GM18505 (cell line): ENCODE data around the gene SHLD1.

Experiments
- ATAC-seq: cut with Tn5 transposase; IDR thresholded peaks from one replicate; pipeline ENCODE4 v1.9.1; 2021; ENCODE audit not compliant: unreplicated experiment
- POLR2A ChIP-seq: IDR thresholded peaks from 4 replicates; pipeline ENCODE4 v1.6.1; 2011; ENCODE audit warnings: borderline replicate concordance; ENCODE audit not compliant: insufficient read depth, insufficient read length; ENCODE audit errors: extremely low read depth

The SHLD1 gene

DNA sequence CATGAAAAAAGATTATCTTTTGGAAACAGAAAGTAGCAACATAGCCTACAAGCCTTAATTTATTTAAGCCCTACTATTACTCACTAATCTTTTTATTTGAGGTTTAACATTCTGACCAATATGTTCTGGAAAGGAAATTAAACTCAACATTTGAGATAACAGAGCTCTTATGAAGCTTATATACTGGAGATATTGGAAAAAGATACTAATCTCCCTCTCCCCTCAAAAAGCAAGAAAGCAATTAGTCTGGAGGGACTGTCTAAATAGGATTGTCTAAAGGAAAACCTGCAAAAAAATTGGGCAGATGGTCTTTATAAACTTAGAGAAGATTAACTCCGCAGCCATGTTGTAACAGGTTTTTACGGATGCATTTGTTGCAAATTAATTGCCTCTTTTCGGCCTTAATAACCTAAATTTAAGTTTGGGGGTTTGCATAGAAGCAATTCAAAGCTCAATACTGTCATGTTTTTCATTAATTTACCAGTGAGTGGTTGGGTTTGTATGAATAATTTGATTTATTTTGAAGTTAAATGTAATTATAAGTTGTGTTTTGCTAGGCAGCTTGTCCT lies 79.1 kb downstream of the SHLD1 start:
- ATAC-seq = no peak
- TF ChIP-seq POLR2A = no peak

DNA sequence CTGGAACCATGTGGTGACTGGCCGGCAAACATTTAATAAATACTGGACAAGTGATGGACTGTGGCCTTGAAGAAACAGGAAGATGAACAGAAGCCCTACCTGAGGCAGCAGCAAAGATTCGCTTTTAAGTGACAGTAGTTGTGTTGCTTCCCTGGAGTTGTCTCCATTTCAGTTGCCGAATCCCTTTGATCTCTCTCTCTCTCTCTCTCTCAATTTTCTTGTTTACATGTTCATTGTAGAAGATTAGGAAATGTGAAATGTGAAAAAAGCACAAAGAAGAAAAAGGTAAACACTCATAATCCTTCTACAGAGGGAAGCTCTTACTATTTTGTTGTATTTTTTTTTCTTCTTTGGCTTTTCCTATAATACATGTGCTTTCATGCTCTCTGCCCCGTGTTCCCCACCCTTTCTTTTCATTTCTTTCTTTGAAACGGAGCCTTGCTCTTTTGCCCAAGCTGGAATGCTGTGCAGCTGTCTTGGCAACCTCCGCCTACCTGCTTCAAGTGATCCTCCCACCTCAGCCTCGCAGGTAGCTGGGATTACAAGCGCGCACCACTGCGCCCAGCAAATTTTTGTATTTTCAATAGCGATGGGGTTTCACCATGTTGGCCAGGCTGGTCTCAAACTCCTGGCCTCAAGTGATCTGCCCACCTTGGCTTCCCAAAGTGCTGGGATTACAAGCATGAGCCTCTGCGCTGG lies 81.5 kb downstream of the SHLD1 start:
- no peak for TF ChIP-seq POLR2A
- no peak for ATAC-seq

DNA sequence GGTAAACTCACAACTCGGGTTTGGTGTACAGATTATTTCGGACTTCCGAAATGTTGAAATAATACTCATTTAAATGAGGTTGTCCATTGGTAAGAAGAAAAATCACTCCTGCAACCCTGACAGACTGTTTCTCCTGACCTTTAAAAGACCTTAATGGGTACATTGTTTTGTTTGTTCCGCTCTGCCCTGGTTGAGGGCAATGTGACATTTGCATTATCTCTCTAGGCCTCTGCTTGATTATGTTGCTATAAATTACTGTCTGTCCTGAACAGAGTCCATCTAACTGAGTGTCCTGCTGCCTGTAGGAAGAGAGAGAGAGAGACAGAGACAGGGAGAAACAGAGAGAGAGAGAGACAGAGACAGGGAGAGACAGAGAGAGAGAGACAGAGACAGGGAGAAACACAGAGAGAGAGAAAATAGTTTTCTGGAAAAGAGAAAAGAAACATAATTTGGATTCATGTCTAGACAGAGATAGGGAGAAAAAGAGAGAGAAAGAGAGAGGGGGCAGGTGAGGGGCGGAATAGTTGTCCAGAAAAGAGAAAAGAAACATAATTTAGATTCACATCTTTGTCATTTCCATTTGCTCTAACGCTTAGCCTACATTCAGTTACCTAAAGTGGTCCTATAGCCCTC lies 83.2 kb downstream of the SHLD1 start:
- no peak for ATAC-seq
- TF ChIP-seq POLR2A = no peak

GRCh38 chr20:5834436-5835005 lies 84.3 kb downstream of the SHLD1 start:
- no peak for TF ChIP-seq POLR2A
- no peak for ATAC-seq

- no peak for ATAC-seq
- no peak for TF ChIP-seq POLR2A
Observed at GRCh38 chr20:5835321-5835821, 85.2 kb downstream of the SHLD1 start.

DNA sequence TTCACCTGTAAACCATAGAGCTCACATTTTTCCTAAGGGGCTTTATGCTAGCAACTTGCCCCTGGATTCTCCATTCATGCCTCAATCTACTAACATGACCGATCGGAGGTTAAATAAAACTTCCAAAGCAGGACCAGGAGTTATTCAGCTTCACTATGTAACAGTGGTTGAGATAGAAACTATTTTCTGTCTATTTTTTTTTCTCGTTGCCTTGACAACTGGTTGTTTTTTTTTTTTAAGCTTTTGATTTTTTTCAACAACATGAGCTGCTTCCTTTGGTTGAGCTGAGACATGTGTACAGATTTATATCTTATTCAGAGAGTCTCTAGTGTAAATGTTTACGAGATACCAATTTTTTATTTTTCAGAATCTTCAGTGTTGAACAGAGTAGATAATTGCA lies 85.7 kb downstream of the SHLD1 start:
- ATAC-seq = no peak
- no peak for TF ChIP-seq POLR2A

GRCh38 chr20:5836569-5836968 lies 86.4 kb downstream of the SHLD1 start:
- TF ChIP-seq POLR2A = no peak
- ATAC-seq = no peak

DNA sequence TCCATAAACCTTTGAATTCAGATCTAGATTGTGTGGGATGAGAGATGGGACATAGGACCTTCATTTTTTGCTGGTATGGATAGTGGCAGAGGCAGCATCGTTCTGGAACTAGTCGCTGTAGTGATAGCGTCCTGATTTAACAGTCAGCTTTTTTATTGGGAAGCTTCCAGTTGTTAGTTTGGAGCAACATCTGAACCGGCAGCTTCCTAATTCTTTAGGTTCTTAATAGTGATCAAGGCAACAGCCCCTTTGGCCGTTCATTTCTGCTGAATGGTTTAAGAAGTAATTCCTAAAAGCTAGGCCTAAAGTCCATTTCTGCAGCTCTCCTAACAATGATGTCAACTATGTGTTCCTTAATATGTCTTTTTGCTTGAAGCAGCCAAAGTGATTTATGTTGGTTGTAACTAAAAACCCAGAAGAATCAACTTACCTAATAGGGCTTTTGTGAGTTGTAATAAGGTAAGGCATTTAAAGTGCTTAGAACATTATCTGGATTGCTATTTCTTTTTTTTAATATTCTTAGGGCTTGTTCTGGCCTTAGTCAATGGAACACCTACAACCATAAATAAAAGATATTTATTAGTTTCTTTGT lies 90.3 kb downstream of the SHLD1 start:
- no peak for TF ChIP-seq POLR2A

DNA sequence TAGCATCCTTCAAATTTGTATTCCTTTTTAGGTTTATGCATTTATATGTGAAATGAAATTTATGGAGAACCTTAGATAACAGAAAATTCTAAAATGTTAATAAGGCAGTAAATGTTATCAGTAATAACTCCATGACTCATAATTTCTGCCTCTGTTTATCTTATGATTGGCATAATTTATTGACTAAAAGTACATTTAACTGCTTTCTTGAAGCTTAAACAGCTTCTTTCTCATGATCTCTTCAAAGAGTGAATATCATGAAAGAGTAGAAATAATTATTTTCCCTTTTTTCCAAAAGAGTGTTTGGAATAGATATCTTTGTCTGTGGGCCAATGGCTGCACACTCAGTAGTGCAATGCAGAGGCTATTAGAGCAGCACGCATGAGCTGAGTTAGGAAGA lies 91.3 kb downstream of the SHLD1 start:
- ATAC-seq = no peak

More for the DNA sequence above, 90.3 kb downstream of the SHLD1 start:
- no peak for ATAC-seq

DNA sequence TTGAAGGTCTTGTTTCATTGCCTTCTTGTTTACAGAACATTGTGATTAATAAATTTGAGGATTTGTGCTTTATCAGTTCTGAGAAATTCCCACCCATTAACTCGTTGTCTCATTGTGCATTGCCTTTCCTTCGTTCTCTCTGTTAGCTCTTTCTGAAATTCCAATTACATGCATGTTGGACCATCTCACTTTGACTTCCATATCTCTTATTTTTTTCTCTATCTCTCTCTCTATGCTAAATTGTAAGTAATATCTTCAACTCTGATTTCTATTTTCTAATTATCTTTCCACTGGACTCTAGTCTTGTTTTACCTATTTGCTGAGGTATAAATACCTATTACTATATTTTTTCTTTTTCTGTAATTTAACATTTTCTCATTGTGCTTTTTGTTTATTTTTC lies 92.3 kb downstream of the SHLD1 start:
- ATAC-seq = no peak
- TF ChIP-seq POLR2A = no peak

More for the DNA sequence above, 91.3 kb downstream of the SHLD1 start:
- TF ChIP-seq POLR2A = no peak

DNA sequence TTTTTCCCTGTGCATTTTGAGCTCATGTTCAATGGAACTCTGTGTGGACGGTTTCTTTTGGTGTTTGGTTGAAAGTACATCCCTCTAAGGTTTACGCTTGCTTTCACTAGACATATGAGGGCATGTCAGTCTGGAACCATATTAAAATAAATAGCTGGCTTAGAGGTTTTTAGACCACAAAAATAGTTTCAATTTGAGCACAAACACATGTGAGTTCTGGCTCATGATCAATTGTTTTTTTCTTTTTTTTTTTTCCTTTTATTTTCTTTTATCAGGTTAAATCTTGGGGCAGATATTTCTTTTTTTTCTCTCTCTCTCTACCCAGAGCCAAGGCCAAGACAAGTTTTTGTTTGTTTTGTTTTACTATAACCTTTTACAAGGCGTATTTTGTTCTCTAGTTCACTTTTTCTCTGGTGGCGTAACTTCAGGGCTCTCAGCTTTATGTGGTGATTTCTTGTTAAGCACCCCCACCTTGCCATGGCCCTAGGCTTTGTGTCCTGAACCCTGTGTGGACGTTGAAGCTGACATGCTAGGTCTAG lies 92.9 kb downstream of the SHLD1 start:
- ATAC-seq = peak; percentile 46
- no peak for TF ChIP-seq POLR2A

DNA sequence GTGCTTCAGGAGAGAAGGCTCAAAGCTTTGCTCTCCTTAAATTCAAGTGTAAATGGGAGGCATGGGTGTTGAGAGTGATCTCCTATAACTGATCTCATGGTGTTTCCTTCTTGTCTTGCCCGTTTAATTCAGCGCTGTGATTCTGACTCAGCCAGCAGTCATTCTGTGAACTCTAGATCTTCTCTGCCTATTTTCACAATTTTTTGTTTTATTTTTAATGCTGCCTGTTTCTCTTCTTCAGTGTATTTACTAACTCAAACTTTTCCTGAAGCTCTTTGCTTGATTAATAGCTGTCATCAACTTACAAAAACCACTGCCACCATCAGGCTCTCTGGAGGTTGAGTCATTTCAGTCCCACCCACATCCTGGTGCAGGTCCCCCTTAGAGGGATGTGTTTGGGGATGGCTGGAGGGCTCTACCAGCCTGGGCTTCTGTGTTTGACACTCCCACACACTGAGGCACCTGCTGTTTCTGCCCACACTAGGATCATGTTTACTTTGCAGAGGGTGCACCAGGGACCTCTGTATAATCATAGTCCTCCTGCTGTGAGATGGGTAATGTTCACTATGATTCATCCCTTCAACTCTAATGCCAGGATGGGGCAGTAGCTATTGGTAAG lies 94.0 kb downstream of the SHLD1 start:
- peak; percentile 79 for ATAC-seq
- no peak for TF ChIP-seq POLR2A

GRCh38 chr20:5845681-5846615 lies 95.7 kb downstream of the SHLD1 start:
- TF ChIP-seq POLR2A = no peak
- ATAC-seq = no peak
